Endodermal cell (in vitro differentiated cells): ENCODE measurements around the gene IQCE. TPM values are rescaled to one million over a fixed set of nuclear protein-coding genes. Genes with fewer than 3 reads are reported as not detected.

Experiments used
- DNase-seq: peaks from one replicate; pipeline ENCODE4 v3.0.0-alpha.2; 2017
- H3K27ac ChIP-seq: 2 replicates; pipeline ENCODE4 v1.5.1; 2013; ENCODE audit warnings: mild to moderate bottlenecking, low read depth, low read length, moderate library complexity
- H3K27me3 ChIP-seq: 2 replicates; pipeline ENCODE4 v1.6.1; 2013; ENCODE audit warnings: mild to moderate bottlenecking, low read length, moderate library complexity; ENCODE audit not compliant: insufficient read depth, control insufficient read depth, poor library complexity, severe bottlenecking
- H3K36me3 ChIP-seq: 2 replicates; pipeline ENCODE4 v1.7.0; 2013; ENCODE audit warnings: mild to moderate bottlenecking, low read length, moderate library complexity; ENCODE audit not compliant: control insufficient read depth, insufficient read depth
- H3K4me1 ChIP-seq: one replicate; pipeline ENCODE4 v1.7.0; 2013; ENCODE audit warnings: low read length; ENCODE audit not compliant: control insufficient read depth, insufficient read depth
- H3K4me3 ChIP-seq: 2 replicates; pipeline ENCODE4 v1.5.1; 2013; ENCODE audit warnings: mild to moderate bottlenecking, low read length, moderate library complexity
- H3K9ac ChIP-seq: 2 replicates; pipeline ENCODE4 v1.6.1; 2013; ENCODE audit warnings: mild to moderate bottlenecking, low read length, moderate library complexity; ENCODE audit not compliant: poor library complexity, severe bottlenecking; ENCODE audit errors: extremely low read depth
- H3K9me3 ChIP-seq: 2 replicates; pipeline ENCODE4 v1.6.1; 2013; ENCODE audit warnings: mild to moderate bottlenecking, low read length, moderate library complexity; ENCODE audit not compliant: control insufficient read depth
- H3K27ac Mint-ChIP-seq: 2 replicates; pipeline ENCODE4 v1.8.0; 2020; ENCODE audit warnings: mixed read lengths
- H3K27me3 Mint-ChIP-seq: 2 replicates; pipeline ENCODE4 v1.8.0; 2021; ENCODE audit warnings: mild to moderate bottlenecking, mixed read lengths; ENCODE audit not compliant: insufficient read depth
- H3K36me3 Mint-ChIP-seq: 2 replicates; pipeline ENCODE4 v1.8.0; 2020; ENCODE audit warnings: low read depth, mixed read lengths
- H3K4me1 Mint-ChIP-seq: 2 replicates; pipeline ENCODE4 v1.8.0; 2020; ENCODE audit warnings: mixed read lengths
- H3K4me3 Mint-ChIP-seq: 2 replicates; pipeline ENCODE4 v1.8.0; 2020; ENCODE audit warnings: mild to moderate bottlenecking, moderate library complexity, mixed read lengths
- H3K9me3 Mint-ChIP-seq: 2 replicates; pipeline ENCODE4 v1.8.0; 2020; ENCODE audit warnings: mild to moderate bottlenecking, mixed read lengths
- WGBS, 2 experiments: methylation state at CpG; one replicate each; pipeline versions ENCODE4 v1.1.5 to v1.1.7; 2013; ENCODE audit warnings: missing lambda C conversion rate in 2 of 2, mixed read lengths in 1 of 2; ENCODE audit not compliant: insufficient coverage in 1 of 2, insufficient read length in 1 of 2; 5-methylcytosine and 5-hydroxymethylcytosine counted together
- total RNA-seq, 2 donors: library from RNA; stranded (reverse); fragmentation: NEBNext Ultra II Directional in 1 of 2; extraction: Animal tissue kit (Norgen Biotek cat#: 25700) in 1 of 2; gene quantifications; 2 replicates in 1 of 2; 3 replicates in 1 of 2; pipeline ENCODE4 v1.2.1, GENCODE V29; 2021
- TF ChIP-seq, protein P1 (sequence below): fragments of 200-600 bp; sonication (generic); conservative IDR thresholded peaks from 2 replicates; pipeline ENCODE4 v1.5.0; 2021; ENCODE audit warnings: antibody characterized with exemption, mild to moderate bottlenecking

IQCE gene
- total RNA-seq, 2 donors from 2014 or later: 15.4 to 20.8 TPM

DNA sequence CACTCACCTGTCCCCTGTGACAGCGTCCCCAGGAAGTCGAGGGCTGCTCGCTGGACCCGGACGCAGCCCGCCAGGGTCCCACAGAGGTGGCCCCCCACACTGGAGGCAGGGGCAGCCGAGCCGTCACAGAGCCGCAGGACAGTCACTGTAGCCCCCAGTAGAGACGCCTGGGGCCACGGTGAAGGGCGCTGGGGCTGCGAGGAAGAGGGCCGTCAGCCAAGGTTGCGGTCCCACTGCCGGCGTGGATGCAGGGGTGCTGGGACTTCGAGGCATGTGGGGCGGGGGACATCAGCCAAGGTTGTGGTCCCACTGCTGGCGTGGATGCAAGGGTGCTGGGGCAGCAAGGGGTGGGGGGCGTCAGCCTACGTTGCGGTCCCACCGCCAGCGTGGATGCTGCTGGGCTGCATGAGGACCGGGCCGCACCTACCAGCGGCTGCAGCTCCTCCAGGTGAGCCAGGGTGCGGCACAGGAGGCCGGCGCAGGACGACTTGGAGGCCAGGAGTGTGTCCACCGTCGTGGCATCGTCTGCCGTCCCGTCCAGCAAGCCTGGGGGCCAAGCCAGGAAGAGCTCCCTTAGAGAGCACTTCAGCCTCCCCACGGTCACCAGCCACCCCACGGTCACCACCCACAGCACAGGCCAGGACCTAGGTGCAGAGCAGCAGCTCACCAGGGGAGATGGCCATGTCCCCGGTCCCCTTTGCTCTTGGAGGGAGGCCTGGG lies 17.3 kb upstream of the IQCE start:
- H3K27ac Mint-ChIP-seq: no peak overlapping the region
- Histone ChIP-seq H3K36me3 (peaks cover 10% of the 10 kb centered on the region), H3K4me3 (no peak overlapping the region), H3K27ac (no peak overlapping the region), H3K9ac (no peak overlapping the region), H3K9me3 (no peaks in the 10 kb centered on the region), H3K4me1 (no peaks in the 10 kb centered on the region), H3K27me3 (no peaks in the 10 kb centered on the region)
- no peaks in the 10 kb centered on the region for H3K4me1 Mint-ChIP-seq
- no peak overlapping the region for H3K4me3 Mint-ChIP-seq
- no peak for DNase-seq
- H3K36me3 Mint-ChIP-seq: peaks cover 42% of the 10 kb centered on the region
- no peaks in the 10 kb centered on the region for H3K9me3 Mint-ChIP-seq
- TF ChIP-seq, protein P1, sequence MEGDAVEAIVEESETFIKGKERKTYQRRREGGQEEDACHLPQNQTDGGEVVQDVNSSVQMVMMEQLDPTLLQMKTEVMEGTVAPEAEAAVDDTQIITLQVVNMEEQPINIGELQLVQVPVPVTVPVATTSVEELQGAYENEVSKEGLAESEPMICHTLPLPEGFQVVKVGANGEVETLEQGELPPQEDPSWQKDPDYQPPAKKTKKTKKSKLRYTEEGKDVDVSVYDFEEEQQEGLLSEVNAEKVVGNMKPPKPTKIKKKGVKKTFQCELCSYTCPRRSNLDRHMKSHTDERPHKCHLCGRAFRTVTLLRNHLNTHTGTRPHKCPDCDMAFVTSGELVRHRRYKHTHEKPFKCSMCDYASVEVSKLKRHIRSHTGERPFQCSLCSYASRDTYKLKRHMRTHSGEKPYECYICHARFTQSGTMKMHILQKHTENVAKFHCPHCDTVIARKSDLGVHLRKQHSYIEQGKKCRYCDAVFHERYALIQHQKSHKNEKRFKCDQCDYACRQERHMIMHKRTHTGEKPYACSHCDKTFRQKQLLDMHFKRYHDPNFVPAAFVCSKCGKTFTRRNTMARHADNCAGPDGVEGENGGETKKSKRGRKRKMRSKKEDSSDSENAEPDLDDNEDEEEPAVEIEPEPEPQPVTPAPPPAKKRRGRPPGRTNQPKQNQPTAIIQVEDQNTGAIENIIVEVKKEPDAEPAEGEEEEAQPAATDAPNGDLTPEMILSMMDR: no peak
- H3K27me3 Mint-ChIP-seq: no peaks in the 10 kb centered on the region
- 97 to 98% methylated on average over 36 to 40 of the region's 40 CpGs for WGBS, 2 experiments

DNA sequence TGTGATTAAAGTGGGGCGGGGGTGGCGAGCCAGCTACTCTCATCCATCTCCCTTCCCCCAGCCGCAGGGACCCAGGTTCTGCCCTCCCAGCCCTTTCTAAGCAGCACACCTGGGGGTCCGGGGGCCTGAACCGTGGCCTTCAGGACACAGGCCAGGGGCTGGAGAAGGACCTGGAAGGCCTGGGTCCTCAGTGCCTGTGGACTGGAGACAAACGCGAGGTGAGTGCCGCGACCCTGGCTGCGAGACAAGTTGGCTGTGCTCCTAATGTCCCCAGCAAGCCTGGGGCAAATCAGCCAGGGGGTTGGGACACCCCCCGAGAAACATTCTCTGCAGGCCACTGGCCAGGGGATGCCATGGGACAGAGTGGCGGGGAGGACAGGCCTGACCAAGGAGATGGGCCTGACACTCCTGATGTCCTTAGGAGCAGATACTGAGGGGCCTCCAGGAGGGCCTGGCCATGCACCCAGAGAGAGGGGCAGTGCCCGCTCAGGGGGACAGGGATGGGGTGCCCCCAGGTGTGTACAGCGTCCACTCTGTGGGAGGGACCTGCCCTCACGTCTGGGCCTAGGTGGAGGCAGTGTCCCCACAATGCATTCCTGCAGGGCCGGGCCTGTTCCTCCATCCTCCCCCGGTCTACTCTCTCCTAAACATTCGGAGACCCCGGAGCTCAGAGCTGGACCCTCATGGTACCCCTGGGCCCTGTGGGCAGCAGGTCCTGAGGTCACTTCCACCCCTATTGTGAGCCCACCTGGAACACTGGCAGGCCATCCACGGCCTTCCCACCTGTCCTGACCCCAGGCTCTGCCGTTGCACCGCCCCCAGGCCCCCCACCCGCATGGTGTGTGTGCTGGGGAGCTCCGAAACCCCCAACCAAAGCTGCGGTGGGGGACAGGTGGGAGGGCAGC lies 16.5 kb upstream of the IQCE start:
- H3K36me3 Mint-ChIP-seq: peaks cover 49% of the 10 kb centered on the region
- peaks cover 14% of the 10 kb centered on the region for H3K36me3 ChIP-seq
- H3K9ac ChIP-seq: no peak overlapping the region
- TF ChIP-seq, protein P1: no peak
- no peak overlapping the region for H3K4me3 ChIP-seq
- no peak for DNase-seq
- H3K4me1 ChIP-seq: no peaks in the 10 kb centered on the region
- no peaks in the 10 kb centered on the region for H3K27me3 Mint-ChIP-seq
- H3K4me3 Mint-ChIP-seq: no peak overlapping the region
- H3K27me3 ChIP-seq: no peaks in the 10 kb centered on the region
- H3K27ac ChIP-seq: no peak overlapping the region
- H3K4me1 Mint-ChIP-seq: no peaks in the 10 kb centered on the region
- H3K9me3 ChIP-seq: no peaks in the 10 kb centered on the region
- WGBS, 2 experiments: 93 to 95% methylated on average over 15 to 25 of the region's 25 CpGs
- no peak overlapping the region for H3K27ac Mint-ChIP-seq
- H3K9me3 Mint-ChIP-seq: no peaks in the 10 kb centered on the region

DNA sequence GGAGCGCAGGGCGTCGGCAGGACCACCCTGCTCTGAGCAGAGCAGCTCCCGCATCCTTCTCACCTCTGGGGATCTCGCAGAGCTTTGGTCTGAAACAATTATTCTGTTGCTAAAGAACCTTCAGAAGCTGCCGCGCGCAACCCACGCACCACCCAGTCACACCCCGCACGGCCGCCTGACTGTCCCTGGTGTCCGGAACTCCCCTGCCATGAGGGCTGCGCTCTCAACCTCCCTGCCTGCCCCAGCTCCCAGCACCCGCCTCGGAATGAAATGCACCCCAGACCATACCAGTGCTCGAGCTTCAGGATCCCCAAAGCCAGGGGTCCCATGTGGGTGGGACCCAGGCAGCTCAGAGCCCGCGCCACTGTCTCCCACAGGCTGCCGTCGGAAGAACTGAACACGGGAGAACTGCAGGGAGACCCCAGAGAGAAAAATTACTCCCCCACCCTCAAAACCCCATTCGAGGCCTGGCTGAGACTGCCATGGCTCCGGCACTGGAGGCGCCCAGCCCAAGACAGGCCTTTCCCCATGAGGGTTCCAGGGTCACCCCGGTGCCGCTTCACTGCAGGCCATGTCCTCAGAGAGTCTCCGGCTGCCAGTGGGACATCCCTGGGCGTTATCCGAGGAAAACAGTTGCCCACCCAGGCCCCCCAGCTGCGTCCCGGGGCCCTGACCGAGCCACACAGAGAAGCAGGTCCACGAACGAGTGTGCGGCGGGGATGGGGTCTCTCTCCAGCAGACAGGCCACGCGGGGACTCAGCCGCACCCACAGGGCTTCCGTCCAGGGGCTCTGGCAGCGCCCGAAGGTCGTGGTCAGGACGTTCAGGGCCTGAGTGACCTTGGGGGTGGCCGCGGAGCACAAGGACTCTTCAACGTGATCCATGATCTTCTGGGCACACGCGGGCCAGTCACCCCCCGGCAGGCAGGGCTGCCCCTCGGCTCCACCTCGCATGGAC lies 15.6 kb upstream of the IQCE start:
- no peak overlapping the region for H3K4me3 Mint-ChIP-seq
- Histone ChIP-seq H3K4me3 (no peak overlapping the region), H3K36me3 (peaks cover 19% of the 10 kb centered on the region), H3K27me3 (no peaks in the 10 kb centered on the region), H3K4me1 (no peaks in the 10 kb centered on the region), H3K9ac (no peak overlapping the region), H3K9me3 (no peaks in the 10 kb centered on the region), H3K27ac (no peak overlapping the region)
- no peaks in the 10 kb centered on the region for H3K27me3 Mint-ChIP-seq
- DNase-seq: no peak
- TF ChIP-seq, protein P1: no peak
- no peaks in the 10 kb centered on the region for H3K9me3 Mint-ChIP-seq
- H3K27ac Mint-ChIP-seq: no peak overlapping the region
- 94 to 95% methylated on average over 22 to 53 of the region's 53 CpGs for WGBS, 2 experiments
- no peaks in the 10 kb centered on the region for H3K4me1 Mint-ChIP-seq
- H3K36me3 Mint-ChIP-seq: peaks cover 50% of the 10 kb centered on the region
